AG04450 (cell line): Measurements from ENCODE around the gene RARS1. TPM values are rescaled to one million over a fixed set of nuclear protein-coding genes. Genes with fewer than 3 reads are reported as not detected.

ENCODE experiments used
- CTCF ChIA-PET: fragments of 300-600, 350-600 bp; formaldehyde crosslinking; extraction: SDS; loops from one replicate; lab custom pipeline; 2022; ENCODE audit warnings: antibody characterized with exemption, inconsistent platforms; lab: Charles Lee
- POLR2A ChIA-PET: fragments of 350-600 bp; formaldehyde crosslinking; extraction: SDS; loops from one replicate; lab custom pipeline; 2021; ENCODE audit warnings: antibody characterized with exemption, inconsistent platforms; lab: Yijun Ruan, JAX
- DNase-seq: peaks from one replicate; pipeline ENCODE4 v3.0.0-alpha.2; 2011; ENCODE audit warnings: low read depth, low spot score
- H3K27ac ChIP-seq: one replicate; pipeline ENCODE4 v1.5.1; 2012; ENCODE audit warnings: low read depth, low read length, control low read depth
- H3K27me3 ChIP-seq: one replicate; pipeline ENCODE4 v1.6.0; 2012; ENCODE audit warnings: low read length; ENCODE audit not compliant: control insufficient read depth, insufficient read depth
- H3K4me3 ChIP-seq: 2 replicates; pipeline ENCODE4 v1.5.1; 2011; ENCODE audit warnings: mild to moderate bottlenecking, low read depth, low read length, control low read depth
- H3K9me3 ChIP-seq: 2 replicates; pipeline ENCODE4 v1.5.1; 2012; ENCODE audit warnings: low read length; ENCODE audit not compliant: control insufficient read depth, insufficient read depth
- CTCF ChIP-seq: IDR thresholded peaks from 2 replicates; pipeline ENCODE4 v1.5.1; 2011; ENCODE audit warnings: low read depth, low read length, control low read depth, inconsistent platforms
- polyA plus RNA-seq: library from polyadenylated mRNA; depleted of rRNA; stranded (reverse); fragments of >200 nt; gene quantifications from 2 replicates; pipeline ENCODE4 v1.2.3, GENCODE V29; 2011

RARS1 gene
- polyA plus RNA-seq, 1 experiment, result 147 TPM

GRCh38 chr5:168474319-168474718 is 12.0 kb upstream of the RARS1 start:
- POLR2A ChIA-PET, result interaction anchor here (0.6 kb wide), 1 partner anchor 47 kb away, joined by 3 read pairs; no protein-coding TSS in a partner anchor
- CTCF ChIA-PET, result interaction anchor here (0.5 to 1.0 kb wide), 2 partner anchors 205 to 1497 kb away, joined by 3 read pairs; no protein-coding TSS in a partner anchor
- no peak overlapping the region for H3K27ac ChIP-seq
- DNase-seq, result no peak
- H3K4me3 ChIP-seq, result no peak overlapping the region
- H3K27me3 ChIP-seq, result no peaks in the 10 kb centered on the region
- no peak for TF ChIP-seq CTCF
- no peaks in the 10 kb centered on the region for H3K9me3 ChIP-seq

GRCh38 chr5:168477060-168477459 is 9.2 kb upstream of the RARS1 start:
- ChIA-PET POLR2A (interaction anchor here (1.0 kb wide), 1 partner anchor 10 kb away, joined by 3 read pairs; no protein-coding TSS in a partner anchor), CTCF (interaction anchor here (0.6 to 1.6 kb wide), 5 partner anchors 9 to 1494 kb away, joined by 3 to 11 read pairs (median 4); partner anchors contain the start of gene RARS1)
- Histone ChIP-seq H3K27ac (no peak overlapping the region), H3K4me3 (no peak overlapping the region), H3K27me3 (no peaks in the 10 kb centered on the region), H3K9me3 (no peaks in the 10 kb centered on the region)
- no peak for TF ChIP-seq CTCF
- DNase-seq, result peak; percentile 33

- Histone ChIP-seq H3K27me3 (no peaks in the 10 kb centered on the region), H3K9me3 (no peaks in the 10 kb centered on the region), H3K4me3 (no peak overlapping the region), H3K27ac (no peak overlapping the region)
- no peak for TF ChIP-seq CTCF
- DNase-seq, result no peak
- POLR2A ChIA-PET, result no interaction called here
- CTCF ChIA-PET, result no interaction called here
Observed at GRCh38 chr5:168479166-168479565, 7.1 kb upstream of the RARS1 start.

GRCh38 chr5:168480601-168481000 is 5.7 kb upstream of the RARS1 start:
- Histone ChIP-seq H3K27ac (no peak overlapping the region), H3K9me3 (no peaks in the 10 kb centered on the region), H3K27me3 (no peaks in the 10 kb centered on the region), H3K4me3 (no peak overlapping the region)
- DNase-seq, result no peak
- no peak for TF ChIP-seq CTCF
- ChIA-PET CTCF (interaction anchor here (1.6 kb wide), 1 partner anchor 211 kb away, joined by 8 read pairs; no protein-coding TSS in a partner anchor), POLR2A (no interaction called here)

- H3K4me3 ChIP-seq, result no peak overlapping the region
- CTCF ChIA-PET, result interaction anchor here (0.8 to 1.6 kb wide), 2 partner anchors 8 to 211 kb away, joined by 3 to 8 read pairs; no protein-coding TSS in a partner anchor
- POLR2A ChIA-PET, result no interaction called here
- no peak overlapping the region for H3K27ac ChIP-seq
- no peaks in the 10 kb centered on the region for H3K9me3 ChIP-seq
- H3K27me3 ChIP-seq, result no peaks in the 10 kb centered on the region
- no peak for TF ChIP-seq CTCF
- DNase-seq, result no peak
Observed at GRCh38 chr5:168481330-168481788, 4.9 kb upstream of the RARS1 start.
